ENCODE results near the gene TLL2.
"Not testable (repeated sequence)": the region's sequence is repeated elsewhere in the genome, so short reads cannot be mapped to it uniquely, and the experiment has no call there.

TLL2 gene

GRCh38 chr10:96513698-96514561, at the start of gene TLL2:
TLL2 (minus strand) TSS chr10:96513926; CDS start chr10:96513685, 241 bp downstream.
- peak; percentile 92 for DNase-seq (ENCODE audit: low spot score)

- no peak for DNase-seq (ENCODE audit: low spot score)
These were observed 47.5 kb upstream of the TLL2 start for GRCh38 chr10:96560966-96561887.

- no peak for DNase-seq (ENCODE audit: low spot score)
These were observed 46.8 kb upstream of the TLL2 start for GRCh38 chr10:96560489-96560888.

GRCh38 chr10:96556003-96556402, 42.3 kb upstream of the TLL2 start:
- no peak for DNase-seq (ENCODE audit: low spot score)

GRCh38 chr10:96555330-96555729, 41.6 kb upstream of the TLL2 start:
- no peak for DNase-seq (ENCODE audit: low spot score)

GRCh38 chr10:96548589-96548988, 34.9 kb upstream of the TLL2 start:
- DNase-seq (ENCODE audit: low spot score) = no peak

GRCh38 chr10:96545558-96545957, 31.8 kb upstream of the TLL2 start:
- not testable (repeated sequence) for DNase-seq (ENCODE audit: low spot score)

- no peak for DNase-seq (ENCODE audit: low spot score)
These were observed 28.2 kb upstream of the TLL2 start for GRCh38 chr10:96541921-96542320.

- DNase-seq (ENCODE audit: low spot score) = no peak
These were observed 26.5 kb upstream of the TLL2 start for GRCh38 chr10:96540240-96540639.

- DNase-seq (ENCODE audit: low spot score) = no peak
These were observed 25.0 kb upstream of the TLL2 start for GRCh38 chr10:96538683-96539082.

- DNase-seq (ENCODE audit: low spot score) = no peak
These were observed 22.4 kb upstream of the TLL2 start for GRCh38 chr10:96536129-96536528.

- DNase-seq (ENCODE audit: low spot score) = no peak
These were observed 18.8 kb upstream of the TLL2 start for GRCh38 chr10:96532523-96532922.

- no peak for DNase-seq (ENCODE audit: low spot score)
These were observed 16.0 kb upstream of the TLL2 start for GRCh38 chr10:96529634-96530279.

GRCh38 chr10:96524741-96525140, 11.0 kb upstream of the TLL2 start:
- DNase-seq (ENCODE audit: low spot score) = no peak

GRCh38 chr10:96517284-96517683, 3.6 kb upstream of the TLL2 start:
- DNase-seq (ENCODE audit: low spot score) = no peak

GRCh38 chr10:96516337-96516736, 2.6 kb upstream of the TLL2 start:
- DNase-seq (ENCODE audit: low spot score) = no peak

GRCh38 chr10:96513305-96513697, 425 bp downstream of the TLL2 start:
- no peak for DNase-seq (ENCODE audit: low spot score)

- DNase-seq (ENCODE audit: low spot score) = peak; percentile 22
These were observed 1.0 kb downstream of the TLL2 start for GRCh38 chr10:96512524-96513304.

- DNase-seq (ENCODE audit: low spot score) = peak; percentile 30
These were observed 2.4 kb downstream of the TLL2 start for GRCh38 chr10:96511044-96511945.

GRCh38 chr10:96509017-96509641, 4.6 kb downstream of the TLL2 start:
- peak; percentile 19 for DNase-seq (ENCODE audit: low spot score)
